IPS-11a (cell line): ENCODE results near the gene CENPE.
"Not testable (repeated sequence)": the region's sequence is repeated elsewhere in the genome, so short reads cannot be mapped to it uniquely, and the experiment has no call there.

Experiments used
- H3K4me3 ChIP-seq: one replicate; pipeline ENCODE4 v1.5.1; 2013; ENCODE audit warnings: low read depth, low read length, control low read depth

CENPE gene

GRCh38 chr4:103198111-103198765 lies at the start of gene CENPE:
Gene CENPE (minus strand): TSS chr4:103198343. CDS start chr4:103198319, 24 bp downstream.
- H3K4me3 ChIP-seq, result peak within 1 kb of the TSS; percentile 96

- H3K4me3 ChIP-seq, result no peak overlapping the region
Observed at GRCh38 chr4:103244251-103244650, 46.1 kb upstream of the CENPE start.

- not testable (repeated sequence) for H3K4me3 ChIP-seq
Observed at GRCh38 chr4:103230938-103231337, 32.8 kb upstream of the CENPE start.

- H3K4me3 ChIP-seq, result not testable (repeated sequence)
Observed at GRCh38 chr4:103223556-103223955, 25.4 kb upstream of the CENPE start.

GRCh38 chr4:103207673-103208072 lies 9.5 kb upstream of the CENPE start:
- H3K4me3 ChIP-seq, result no peak overlapping the region

GRCh38 chr4:103204111-103204510 lies 6.0 kb upstream of the CENPE start:
- H3K4me3 ChIP-seq, result no peak overlapping the region

GRCh38 chr4:103201724-103202123 lies 3.6 kb upstream of the CENPE start:
- H3K4me3 ChIP-seq, result no peak overlapping the region

GRCh38 chr4:103201253-103201652 lies 3.1 kb upstream of the CENPE start:
- H3K4me3 ChIP-seq, result no peak overlapping the region

- no peak overlapping the region for H3K4me3 ChIP-seq
Observed at GRCh38 chr4:103199009-103199408, 866 bp upstream of the CENPE start.

GRCh38 chr4:103197765-103198110 lies 405 bp downstream of the CENPE start:
- peak overlapping the region; percentile 96 for H3K4me3 ChIP-seq

GRCh38 chr4:103193457-103193856 lies 4.7 kb downstream of the CENPE start:
- no peak overlapping the region for H3K4me3 ChIP-seq

- H3K4me3 ChIP-seq, result no peak overlapping the region
Observed at GRCh38 chr4:103171006-103171405, 27.1 kb downstream of the CENPE start.

GRCh38 chr4:103169750-103170149 lies 28.4 kb downstream of the CENPE start:
- not testable (repeated sequence) for H3K4me3 ChIP-seq

- H3K4me3 ChIP-seq, result no peak overlapping the region
Observed at GRCh38 chr4:103168993-103169392, 29.1 kb downstream of the CENPE start.

GRCh38 chr4:103162176-103162575 lies 36.0 kb downstream of the CENPE start:
- H3K4me3 ChIP-seq, result no peak overlapping the region

- no peak overlapping the region for H3K4me3 ChIP-seq
Observed at GRCh38 chr4:103158760-103159159, 39.4 kb downstream of the CENPE start.

GRCh38 chr4:103156106-103156505 lies 42.0 kb downstream of the CENPE start:
- H3K4me3 ChIP-seq, result no peak overlapping the region

- H3K4me3 ChIP-seq, result no peak overlapping the region
Observed at GRCh38 chr4:103152381-103152780, 45.8 kb downstream of the CENPE start.

GRCh38 chr4:103150677-103151076 lies 47.5 kb downstream of the CENPE start:
- no peak overlapping the region for H3K4me3 ChIP-seq

- H3K4me3 ChIP-seq, result no peak overlapping the region
Observed at GRCh38 chr4:103144926-103145325, 53.2 kb downstream of the CENPE start.

GRCh38 chr4:103137446-103137827 lies 60.7 kb downstream of the CENPE start:
- H3K4me3 ChIP-seq, result no peak overlapping the region

GRCh38 chr4:103136671-103137445 lies 61.3 kb downstream of the CENPE start:
- no peak overlapping the region for H3K4me3 ChIP-seq

- H3K4me3 ChIP-seq, result no peak overlapping the region
Observed at GRCh38 chr4:103129174-103129573, 69.0 kb downstream of the CENPE start.
